ENCODE data around the gene CBFA2T3. TPM values are rescaled to one million over a fixed set of nuclear protein-coding genes. Genes with fewer than 3 reads are reported as not detected.
A peak's percentile ranks its signal among the peaks of the same experiment; 100 is the strongest.

CBFA2T3 gene
- polyA plus RNA-seq, 1 experiment: not detected

GRCh38 chr16:88848557-88848956 is 128.4 kb downstream of the CBFA2T3 start:
- POLR2A ChIA-PET: interaction anchor here (1.6 kb wide), 1 partner anchor 8 kb away, joined by 3 read pairs; the partner anchor contains the start of genes GALNS and TRAPPC2L
- TF ChIP-seq CTCF (IDR thresholded peaks at IDR 0.05; ENCODE audit: low read depth, low read length): no peak
- no peak for DNase-seq (ENCODE audit: low read depth, low spot score)
- H3K27ac ChIP-seq (ENCODE audit: low read depth, low read length): no peak overlapping the region
- no peaks in the 10 kb centered on the region; the same call in 1 of the 2 replicates for H3K9me3 ChIP-seq (ENCODE audit: control insufficient read depth, insufficient read depth, low read length)
- H3K27me3 ChIP-seq (ENCODE audit: control insufficient read depth, insufficient read depth, low read length): no peaks in the 10 kb centered on the region
- CTCF ChIA-PET: interaction anchor here (0.6 kb wide), 2 partner anchors 28 to 392 kb away, joined by 3 read pairs; no protein-coding TSS in a partner anchor
- H3K4me3 ChIP-seq (ENCODE audit: low read depth, low read length): no peak overlapping the region

GRCh38 chr16:88847654-88848053 is 129.4 kb downstream of the CBFA2T3 start:
- no peak for TF ChIP-seq CTCF (IDR thresholded peaks at IDR 0.05; ENCODE audit: low read depth, low read length)
- no peak overlapping the region for H3K4me3 ChIP-seq (ENCODE audit: low read depth, low read length)
- DNase-seq (ENCODE audit: low read depth, low spot score): no peak
- no peak overlapping the region for H3K27ac ChIP-seq (ENCODE audit: low read depth, low read length)
- no peaks in the 10 kb centered on the region; the same call in 1 of the 2 replicates for H3K9me3 ChIP-seq (ENCODE audit: control insufficient read depth, insufficient read depth, low read length)
- no peaks in the 10 kb centered on the region for H3K27me3 ChIP-seq (ENCODE audit: control insufficient read depth, insufficient read depth, low read length)
- ChIA-PET POLR2A (interaction anchor here (1.6 kb wide), 1 partner anchor 9 kb away, joined by 3 read pairs; the partner anchor contains the start of genes GALNS and TRAPPC2L), CTCF (no interaction called here)

GRCh38 chr16:88846088-88846487 is 130.9 kb downstream of the CBFA2T3 start:
- CTCF ChIA-PET: interaction anchor here (1.7 kb wide), 1 partner anchor 12 kb away, joined by 5 read pairs; no protein-coding TSS in a partner anchor
- no peak for DNase-seq (ENCODE audit: low read depth, low spot score)
- Histone ChIP-seq H3K27me3 (ENCODE audit: control insufficient read depth, insufficient read depth, low read length) (no peaks in the 10 kb centered on the region), H3K27ac (ENCODE audit: low read depth, low read length) (no peak overlapping the region), H3K4me3 (ENCODE audit: low read depth, low read length) (no peak overlapping the region), H3K9me3 (ENCODE audit: control insufficient read depth, insufficient read depth, low read length) (no peaks in the 10 kb centered on the region)
- TF ChIP-seq CTCF (IDR thresholded peaks at IDR 0.05; ENCODE audit: low read depth, low read length): no peak
- POLR2A ChIA-PET: interaction anchor here (0.8 kb wide), 1 partner anchor 11 kb away, joined by 6 read pairs; no protein-coding TSS in a partner anchor

- no peak overlapping the region for H3K27ac ChIP-seq (ENCODE audit: low read depth, low read length)
- ChIA-PET CTCF (interaction anchor here (1.7 kb wide), 1 partner anchor 13 kb away, joined by 5 read pairs; no protein-coding TSS in a partner anchor), POLR2A (no interaction called here)
- no peak for DNase-seq (ENCODE audit: low read depth, low spot score)
- no peaks in the 10 kb centered on the region for H3K27me3 ChIP-seq (ENCODE audit: control insufficient read depth, insufficient read depth, low read length)
- H3K9me3 ChIP-seq (ENCODE audit: control insufficient read depth, insufficient read depth, low read length): no peaks in the 10 kb centered on the region
- no peak overlapping the region for H3K4me3 ChIP-seq (ENCODE audit: low read depth, low read length)
- peak; percentile 5; the same call in 1 of the 2 replicates for TF ChIP-seq CTCF (IDR thresholded peaks at IDR 0.05; ENCODE audit: low read depth, low read length)
Observed at GRCh38 chr16:88844419-88845036, 132.5 kb downstream of the CBFA2T3 start.

- Histone ChIP-seq H3K9me3 (ENCODE audit: control insufficient read depth, insufficient read depth, low read length) (no peaks in the 10 kb centered on the region), H3K4me3 (ENCODE audit: low read depth, low read length) (no peak overlapping the region), H3K27ac (ENCODE audit: low read depth, low read length) (no peak overlapping the region), H3K27me3 (ENCODE audit: control insufficient read depth, insufficient read depth, low read length) (no peaks in the 10 kb centered on the region)
- no peak for TF ChIP-seq CTCF (IDR thresholded peaks at IDR 0.05; ENCODE audit: low read depth, low read length)
- ChIA-PET POLR2A (no interaction called here), CTCF (no interaction called here)
- DNase-seq (ENCODE audit: low read depth, low spot score): no peak
Observed at GRCh38 chr16:88843256-88843655, 133.8 kb downstream of the CBFA2T3 start.

Data from AG04450 (cell line).